ENCODE measurements around the gene LHFPL6.

LHFPL6 gene

GRCh38 chr13:39336207-39336606 is 266.8 kb downstream of the LHFPL6 start:
- no peak for DNase-seq (ENCODE audit: low read depth)
- no peak overlapping the region for H3K4me3 ChIP-seq (ENCODE audit: low read depth, low read length)

DNA sequence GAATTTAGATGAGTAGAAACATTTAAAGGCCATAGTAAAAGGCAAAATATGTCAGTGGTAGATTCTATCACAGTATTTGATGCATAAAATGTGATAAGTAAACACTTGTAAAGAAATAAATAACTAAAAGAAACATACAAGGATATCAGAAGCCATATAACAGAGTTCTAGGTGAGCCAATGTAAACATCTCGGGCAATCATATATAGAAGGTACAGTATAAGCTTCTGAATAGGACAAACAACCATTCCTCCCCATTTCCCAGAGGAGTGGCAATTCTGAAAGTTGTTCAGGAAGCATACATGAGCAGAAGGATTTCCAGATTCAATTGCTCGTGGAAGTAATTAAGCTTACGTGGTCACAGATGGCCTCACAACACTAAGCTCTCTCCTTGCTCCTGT is 267.3 kb downstream of the LHFPL6 start:
- no peak for DNase-seq (ENCODE audit: low read depth)
- no peak overlapping the region for H3K4me3 ChIP-seq (ENCODE audit: low read depth, low read length)

- H3K4me3 ChIP-seq (ENCODE audit: low read depth, low read length) = no peak overlapping the region
- DNase-seq (ENCODE audit: low read depth) = no peak
These were observed 272.5 kb downstream of the LHFPL6 start for GRCh38 chr13:39330504-39330903.

DNA sequence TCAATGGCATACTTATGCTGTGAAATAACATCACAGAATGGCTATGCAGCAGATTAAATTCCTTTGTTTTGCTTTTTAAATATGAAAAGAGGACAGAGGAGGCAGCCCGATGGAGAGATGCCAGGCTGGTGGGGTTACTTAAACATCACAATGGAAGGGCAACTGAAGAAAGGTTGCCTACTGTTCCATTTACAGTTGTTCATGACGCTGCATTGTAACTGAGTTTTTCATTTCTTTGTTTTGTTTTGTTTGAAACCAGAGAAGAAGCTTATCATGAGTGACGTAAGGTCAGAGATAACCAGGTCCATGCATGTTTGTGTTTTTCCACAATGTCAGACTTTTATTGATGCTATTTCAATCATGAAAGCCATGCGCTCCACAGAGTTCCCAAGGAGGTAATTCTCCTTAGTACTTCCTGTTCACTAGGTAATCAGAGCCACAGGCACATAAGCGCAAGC is 273.8 kb downstream of the LHFPL6 start:
- DNase-seq (ENCODE audit: low read depth) = no peak
- no peak overlapping the region for H3K4me3 ChIP-seq (ENCODE audit: low read depth, low read length)

- H3K4me3 ChIP-seq (ENCODE audit: low read depth, low read length) = no peak overlapping the region
- no peak for DNase-seq (ENCODE audit: low read depth)
These were observed 275.9 kb downstream of the LHFPL6 start for GRCh38 chr13:39327172-39327479.

DNA sequence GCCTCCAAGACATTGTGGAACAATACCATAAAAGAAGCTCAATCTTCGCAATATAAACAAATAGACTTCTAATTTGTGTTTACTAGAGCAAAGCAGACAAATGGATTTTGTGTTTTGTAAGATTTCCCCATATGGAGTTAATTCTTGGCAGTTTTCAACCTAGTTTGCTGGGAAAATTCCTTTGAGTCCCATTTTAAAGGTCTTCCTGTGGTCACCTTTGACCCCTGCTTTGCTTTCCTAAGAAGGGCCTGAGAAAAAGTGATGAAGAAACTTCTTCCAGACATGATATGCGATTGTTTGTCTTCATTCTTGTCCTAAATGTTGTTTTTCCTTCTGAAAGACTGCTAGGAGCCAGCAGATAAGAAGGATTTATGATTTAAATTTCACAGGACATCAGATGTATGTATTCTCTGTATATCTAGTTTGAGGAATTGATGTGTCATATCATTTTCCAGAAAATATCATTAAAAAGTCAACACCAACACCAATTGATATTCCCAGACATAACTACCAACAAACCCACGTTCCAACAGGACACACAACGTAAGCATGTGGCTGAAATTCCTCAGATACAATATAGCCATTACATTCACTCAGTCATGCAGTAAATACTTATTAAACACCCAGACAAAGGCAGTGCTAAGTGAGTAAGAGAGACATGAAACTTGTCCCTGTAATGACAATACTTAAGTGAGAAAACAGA is 276.4 kb downstream of the LHFPL6 start:
- peak; percentile 54 for DNase-seq (ENCODE audit: low read depth)
- H3K4me3 ChIP-seq (ENCODE audit: low read depth, low read length) = no peak overlapping the region

GRCh38 chr13:39324806-39325311 is 278.1 kb downstream of the LHFPL6 start:
- no peak for DNase-seq (ENCODE audit: low read depth)
- no peak overlapping the region for H3K4me3 ChIP-seq (ENCODE audit: low read depth, low read length)

GRCh38 chr13:39322836-39323585 is 280.0 kb downstream of the LHFPL6 start:
- no peak overlapping the region for H3K4me3 ChIP-seq (ENCODE audit: low read depth, low read length)
- DNase-seq (ENCODE audit: low read depth) = no peak

- DNase-seq (ENCODE audit: low read depth) = peak; percentile 56
- no peak overlapping the region for H3K4me3 ChIP-seq (ENCODE audit: low read depth, low read length)
These were observed 281.4 kb downstream of the LHFPL6 start for GRCh38 chr13:39321574-39321973.

- DNase-seq (ENCODE audit: low read depth) = no peak
- no peak overlapping the region for H3K4me3 ChIP-seq (ENCODE audit: low read depth, low read length)
These were observed 284.8 kb downstream of the LHFPL6 start for GRCh38 chr13:39318161-39318560.

- peak; percentile 60 for DNase-seq (ENCODE audit: low read depth)
- H3K4me3 ChIP-seq (ENCODE audit: low read depth, low read length) = no peak overlapping the region
These were observed 285.7 kb downstream of the LHFPL6 start for GRCh38 chr13:39317291-39317690.

DNA sequence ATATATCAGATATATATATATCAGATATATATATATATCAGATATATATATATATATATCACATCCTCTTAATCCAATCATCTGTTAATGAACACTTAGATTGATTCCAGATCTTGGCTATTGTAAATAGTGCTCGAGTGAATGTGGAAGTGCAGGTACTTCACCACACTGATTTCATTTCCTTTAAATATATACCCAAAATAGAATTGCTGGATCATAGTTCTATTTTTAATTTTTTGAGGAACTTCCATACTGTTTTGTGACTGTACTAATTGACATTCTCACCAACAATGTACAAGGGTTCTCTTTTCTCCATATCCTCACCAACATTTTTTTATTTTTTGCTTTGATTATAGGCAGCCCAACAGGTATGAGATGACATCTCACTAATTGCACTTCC is 287.2 kb downstream of the LHFPL6 start:
- no peak for DNase-seq (ENCODE audit: low read depth)
- H3K4me3 ChIP-seq (ENCODE audit: low read depth, low read length) = no peak overlapping the region

DNA sequence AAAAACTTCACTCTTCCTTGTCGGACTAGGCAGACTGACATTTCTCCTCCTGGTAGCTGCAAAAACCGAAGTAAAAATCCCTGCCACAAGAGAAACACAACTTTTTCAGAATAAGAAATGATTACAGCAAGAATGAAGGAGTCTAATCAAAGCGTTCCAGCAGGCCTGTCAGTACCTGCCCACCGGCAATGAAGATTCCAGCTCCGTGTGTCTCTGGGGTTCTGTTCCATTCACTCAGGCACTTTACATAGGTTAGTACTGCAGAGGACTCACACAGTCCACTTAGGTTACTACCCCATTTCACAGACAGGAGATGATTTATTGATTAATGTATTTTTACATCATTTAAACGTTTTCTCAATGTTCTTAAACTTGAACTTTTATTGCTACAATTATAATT is 289.3 kb downstream of the LHFPL6 start:
- H3K4me3 ChIP-seq (ENCODE audit: low read depth, low read length) = no peak overlapping the region
- no peak for DNase-seq (ENCODE audit: low read depth)

DNA sequence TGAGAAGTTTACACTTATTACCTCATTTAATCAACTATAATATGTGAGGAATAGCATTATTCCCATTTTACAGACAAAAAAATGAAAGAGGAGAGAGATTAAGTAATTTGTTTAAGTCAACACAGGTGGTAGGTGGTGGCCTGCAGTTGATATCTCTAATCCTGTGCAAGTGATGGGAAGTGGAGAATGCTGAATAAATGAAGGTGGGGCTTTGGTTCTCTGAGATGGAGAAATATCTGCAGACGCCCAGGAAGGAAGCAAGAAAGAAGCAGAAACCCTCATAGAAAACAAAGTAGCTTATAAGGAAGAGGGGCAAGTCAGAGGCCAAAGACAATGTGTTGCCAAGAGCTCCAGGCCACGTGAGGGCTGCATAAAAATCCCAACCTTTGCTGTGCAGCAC is 290.4 kb downstream of the LHFPL6 start:
- H3K4me3 ChIP-seq (ENCODE audit: low read depth, low read length) = no peak overlapping the region
- no peak for DNase-seq (ENCODE audit: low read depth)

DNA sequence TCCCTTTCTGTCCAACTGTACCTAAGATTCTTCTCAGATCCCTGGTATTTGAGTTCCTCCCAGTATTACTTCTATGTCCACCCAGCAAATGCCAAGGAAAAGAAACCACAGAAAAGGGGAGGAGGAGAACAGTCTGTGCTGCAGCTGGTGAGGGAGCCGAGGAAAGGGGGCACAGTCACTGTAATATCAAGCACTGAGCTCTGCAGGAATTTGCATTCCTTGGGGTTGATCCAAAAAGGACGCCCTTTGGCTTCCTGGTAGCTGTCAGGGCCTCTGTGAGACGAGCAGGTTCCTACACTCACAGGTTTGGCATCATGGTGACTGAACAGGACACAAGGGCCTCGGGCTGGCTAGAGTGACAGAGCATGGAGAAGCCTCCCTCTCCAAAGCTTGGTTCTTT is 291.4 kb downstream of the LHFPL6 start:
- H3K4me3 ChIP-seq (ENCODE audit: low read depth, low read length) = no peak overlapping the region
- peak; percentile 13 for DNase-seq (ENCODE audit: low read depth)

GRCh38 chr13:39310961-39311360 is 292.0 kb downstream of the LHFPL6 start:
- H3K4me3 ChIP-seq (ENCODE audit: low read depth, low read length) = no peak overlapping the region
- no peak for DNase-seq (ENCODE audit: low read depth)

DNA sequence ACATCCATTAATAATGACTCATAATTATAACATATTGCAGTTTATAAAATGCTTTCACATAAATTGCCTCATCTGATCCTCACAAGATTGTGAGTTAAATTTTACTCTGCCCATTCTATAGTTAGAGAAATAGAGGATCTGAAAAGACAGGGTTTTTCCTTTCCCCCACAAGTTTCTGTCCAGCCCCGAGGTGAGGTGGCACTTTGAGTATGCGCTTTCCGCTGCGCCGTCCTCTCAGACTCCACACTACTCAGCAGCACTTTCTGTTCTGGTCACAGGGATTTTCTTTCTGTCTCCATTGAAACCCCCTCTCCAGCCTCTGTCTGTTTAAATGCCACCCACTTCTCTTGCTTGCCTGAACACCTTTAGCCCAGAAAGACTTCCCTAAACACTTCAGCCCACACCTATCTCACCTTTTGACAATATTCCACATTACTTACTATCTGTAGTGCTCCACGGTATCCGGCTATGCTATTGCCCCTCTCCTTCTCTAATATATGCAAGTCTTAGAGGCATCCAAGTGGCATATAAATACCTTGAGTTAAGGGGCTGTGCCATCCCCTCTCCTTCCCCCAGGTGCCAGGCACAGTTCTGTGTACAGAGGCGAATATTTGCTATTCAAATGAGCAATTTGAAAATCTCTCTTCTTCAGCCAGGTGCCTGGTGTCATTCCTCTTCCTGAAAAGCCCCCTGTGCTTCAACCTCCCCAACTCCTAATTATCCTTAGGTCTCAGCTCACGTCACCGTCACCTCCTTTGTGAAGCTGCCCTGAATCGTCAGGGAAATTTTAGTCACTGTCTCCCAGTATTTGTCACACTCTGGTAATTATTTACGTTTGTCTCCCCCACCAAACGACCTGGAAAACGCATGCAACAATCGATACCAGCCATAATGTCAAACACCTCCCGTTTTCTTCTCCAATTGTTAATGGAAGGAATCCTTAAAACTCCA is 296.1 kb downstream of the LHFPL6 start:
- H3K4me3 ChIP-seq (ENCODE audit: low read depth, low read length) = no peak overlapping the region
- DNase-seq (ENCODE audit: low read depth) = no peak

DNA sequence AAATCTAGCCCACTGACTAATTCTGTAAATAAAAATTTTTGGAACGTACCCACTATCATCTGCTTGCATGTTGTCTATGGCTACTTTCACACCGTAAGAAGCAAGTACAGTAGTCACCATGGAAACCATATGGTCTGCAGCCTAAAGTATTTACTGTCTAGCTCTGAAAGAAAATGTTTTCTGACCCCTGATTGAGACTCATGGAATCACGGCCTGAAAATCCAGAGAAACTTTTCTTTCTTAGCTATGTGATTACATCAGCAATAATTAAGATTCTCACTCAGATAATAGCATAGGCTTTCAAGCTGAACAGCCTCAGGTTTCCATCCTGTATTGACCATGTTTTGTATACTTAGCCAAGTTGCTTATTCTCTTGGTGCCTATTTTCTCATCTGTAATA is 300.2 kb downstream of the LHFPL6 start:
- H3K4me3 ChIP-seq (ENCODE audit: low read depth, low read length) = no peak overlapping the region
- no peak for DNase-seq (ENCODE audit: low read depth)

DNA sequence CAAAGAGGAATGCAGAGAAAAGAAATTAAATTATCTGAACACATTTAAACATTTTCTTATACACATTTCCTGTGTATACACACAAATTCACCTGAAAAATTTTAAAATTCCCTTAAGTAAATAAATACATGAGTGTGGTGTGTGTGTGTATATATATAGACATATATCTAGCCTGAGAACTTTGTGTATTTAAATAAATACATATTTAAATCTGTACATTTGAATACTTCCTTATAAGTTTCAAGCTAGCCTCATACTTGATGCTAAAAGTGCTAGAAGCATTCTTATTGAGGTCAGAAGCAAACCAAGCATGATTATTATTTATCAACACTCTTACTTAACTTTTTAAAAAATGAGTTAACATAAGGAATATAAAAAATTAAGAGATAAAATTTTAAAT is 304.0 kb downstream of the LHFPL6 start:
- H3K4me3 ChIP-seq (ENCODE audit: low read depth, low read length) = no peak overlapping the region
- no peak for DNase-seq (ENCODE audit: low read depth)

DNA sequence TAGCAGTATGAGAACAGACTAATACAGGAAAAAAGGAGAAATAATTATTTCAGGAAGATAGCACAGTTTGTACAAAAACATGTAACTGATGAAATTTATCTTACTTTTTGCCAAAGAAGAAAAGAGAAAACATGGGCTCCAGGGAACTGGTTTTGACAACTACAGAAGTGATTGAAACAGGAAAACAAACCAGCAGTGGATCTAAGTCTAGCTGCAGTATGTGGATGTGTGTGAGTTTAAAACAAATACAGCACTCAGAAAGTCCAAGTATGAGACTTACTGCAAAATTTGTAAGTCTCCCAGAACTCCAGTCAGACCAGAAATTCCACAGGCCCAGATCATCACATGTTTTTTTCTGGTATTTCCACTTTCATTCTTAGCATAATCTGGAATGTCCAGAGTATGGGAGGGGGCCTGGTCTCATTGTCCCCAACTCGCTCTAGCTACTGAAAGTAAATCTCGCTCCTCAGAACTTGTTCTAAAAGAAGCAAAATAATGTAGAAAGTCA is 305.3 kb downstream of the LHFPL6 start:
- DNase-seq (ENCODE audit: low read depth) = no peak
- no peak overlapping the region for H3K4me3 ChIP-seq (ENCODE audit: low read depth, low read length)

Data from skeletal muscle cell (primary cell).